Sigmoid colon (tissue), 7 donors: ENCODE measurements around the gene MLN. TPM values are rescaled to one million over a fixed set of nuclear protein-coding genes. Genes with fewer than 3 reads are reported as not detected.

Experiments used
- DNase-seq: peaks from one replicate; pipeline ENCODE4 v3.0.0-alpha.2; 2019
- H3K27ac ChIP-seq, 4 donors: fragments of 200-600 bp; sonication (generic); one replicate each; pipeline ENCODE4 v1.5.1; 2016 to 2019; ENCODE audit warnings: mild to moderate bottlenecking in 1 of 4
- H3K27me3 ChIP-seq, 3 donors: fragments of 200-600 bp; sonication (generic); one replicate each; pipeline ENCODE4 v1.5.1; 2019; ENCODE audit warnings: mild to moderate bottlenecking in 1 of 3
- H3K36me3 ChIP-seq, 4 donors: fragments of 200-600 bp; sonication (generic); one replicate each; pipeline ENCODE4 v1.5.1; 2016 to 2019
- H3K4me1 ChIP-seq, 4 donors: fragments of 200-600 bp; sonication (generic); one replicate each; pipeline ENCODE4 v1.5.1; 2017 to 2019
- H3K4me3 ChIP-seq, 4 donors: fragments of 200-600 bp; sonication (generic); one replicate each; pipeline ENCODE4 v1.5.1; 2017 to 2019; ENCODE audit warnings: mild to moderate bottlenecking in 2 of 4, moderate library complexity in 1 of 4
- H3K9me3 ChIP-seq, 4 donors: fragments of 200-600 bp in 3 of 4; sonication (generic) in 3 of 4; one replicate each; pipeline versions ENCODE4 v1.5.1 to v1.6.1; 2013 to 2019
- CTCF ChIP-seq, 4 experiments: fragments of 450-650 bp in 3 of 4; fragments of 200-600 bp in 1 of 4; IDR thresholded peaks; one replicate each; pipeline ENCODE4 v1.5.1; 2016 to 2019; ENCODE audit warnings: antibody characterized with exemption in 4 of 4, mild to moderate bottlenecking in 3 of 4, moderate library complexity in 2 of 4
- EP300 ChIP-seq, 4 donors: sonication (generic); formaldehyde crosslinking; IDR thresholded peaks; one replicate each; pipeline ENCODE4 v1.6.1; 2017; ENCODE audit warnings: antibody characterized with exemption in 4 of 4
- POLR2A ChIP-seq, 2 donors: fragments of 450-650 bp; IDR thresholded peaks; one replicate each; pipeline ENCODE4 v1.6.1; 2016; ENCODE audit warnings: antibody characterized with exemption in 2 of 2, mild to moderate bottlenecking in 2 of 2, moderate library complexity in 2 of 2
- POLR2AphosphoS5 ChIP-seq, 4 donors: sonication (generic); formaldehyde crosslinking; IDR thresholded peaks; one replicate each; pipeline ENCODE4 v1.6.1; 2017; ENCODE audit warnings: antibody characterized with exemption in 4 of 4
- WGBS, 2 donors: extraction: QIAGEN DNeasy Blood & Tissue Kit; methylation state at CpG; one replicate each; pipeline ENCODE4 v1.1.7; 2013; 5-methylcytosine and 5-hydroxymethylcytosine counted together
- intact Hi-C: fragments of 100-400 bp; cut with DNase I; formaldehyde crosslinking; loops from one replicate; pipeline ENCODE4 v1.15.1; 2023
- polyA plus RNA-seq, 3 donors: library from polyadenylated mRNA; stranded (reverse); fragments of 200-250 nt; gene quantifications; one replicate each; pipeline ENCODE4 v1.2.3, GENCODE V29; 2013
- total RNA-seq, 4 donors: library from RNA; depleted of rRNA; stranded (reverse); fragments of >200 nt; gene quantifications; one replicate each; pipeline ENCODE4 v1.1.0, GENCODE V29; 2016
- donor health status: healthy with polysubstance abuse.
- donor health status: Bipolar disorder and iron deficiency.
- donor health status: healthy.

Gene MLN
- total and polyA plus RNA-seq, 7 donors, result 0.48 TPM; not detected in 6

DNA sequence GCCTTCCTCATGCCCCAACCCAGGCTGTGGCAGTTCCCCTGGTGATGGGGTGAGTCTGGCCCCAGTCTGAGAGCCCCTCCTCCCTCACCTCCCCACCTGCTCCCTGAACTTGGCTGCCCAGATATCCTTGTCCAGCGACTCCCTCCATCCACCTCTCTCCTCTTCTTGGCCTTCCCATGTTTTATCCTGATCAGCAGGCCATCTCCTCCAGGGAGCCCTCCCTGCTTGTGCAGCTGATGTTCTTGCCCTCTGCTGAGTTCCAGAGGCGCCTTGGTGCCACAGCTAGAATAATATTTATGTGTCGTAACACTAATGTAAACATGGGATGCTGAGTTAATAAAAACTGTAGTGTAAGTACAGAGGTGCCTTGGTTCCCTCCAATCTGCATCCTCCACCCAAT lies 46.7 kb downstream of the MLN start:
- TF ChIP-seq EP300 (IDR thresholded peaks at IDR 0.05) (no peak), CTCF (IDR thresholded peaks at IDR 0.05) (no peak), POLR2AphosphoS5 (IDR thresholded peaks at IDR 0.05) (no peak), POLR2A (IDR thresholded peaks at IDR 0.05) (no peak)
- Histone ChIP-seq H3K4me1 (peaks cover 0 to 19% (median 12%) of the 10 kb centered on the region in 4 donors), H3K27me3 (no peaks in the 10 kb centered on the region), H3K36me3 (no peaks in the 10 kb centered on the region), H3K27ac (no peak overlapping the region), H3K4me3 (no peak overlapping the region), H3K9me3 (no peaks in the 10 kb centered on the region)
- DNase-seq, result no peak
- intact Hi-C loops, result no loop called here
- 58 to 82% methylated on average over 3 of the region's 3 CpGs for WGBS, 2 donors

- H3K36me3 ChIP-seq, result no peaks in the 10 kb centered on the region
- 65 to 84% methylated on average over 12 of the region's 12 CpGs for WGBS, 2 donors
- TF ChIP-seq POLR2AphosphoS5 (IDR thresholded peaks at IDR 0.05), result no peak
- no peaks in the 10 kb centered on the region for H3K9me3 ChIP-seq
- intact Hi-C loops, result no loop called here
- no peak overlapping the region for H3K4me3 ChIP-seq
- H3K27ac ChIP-seq, result no peak overlapping the region
- no peak for DNase-seq
- H3K27me3 ChIP-seq, result no peaks in the 10 kb centered on the region
- peaks cover 0 to 11% (median 5%) of the 10 kb centered on the region in 4 donors for H3K4me1 ChIP-seq
Measured at GRCh38 chr6:33756211-33756954, 47.4 kb downstream of the MLN start.

DNA sequence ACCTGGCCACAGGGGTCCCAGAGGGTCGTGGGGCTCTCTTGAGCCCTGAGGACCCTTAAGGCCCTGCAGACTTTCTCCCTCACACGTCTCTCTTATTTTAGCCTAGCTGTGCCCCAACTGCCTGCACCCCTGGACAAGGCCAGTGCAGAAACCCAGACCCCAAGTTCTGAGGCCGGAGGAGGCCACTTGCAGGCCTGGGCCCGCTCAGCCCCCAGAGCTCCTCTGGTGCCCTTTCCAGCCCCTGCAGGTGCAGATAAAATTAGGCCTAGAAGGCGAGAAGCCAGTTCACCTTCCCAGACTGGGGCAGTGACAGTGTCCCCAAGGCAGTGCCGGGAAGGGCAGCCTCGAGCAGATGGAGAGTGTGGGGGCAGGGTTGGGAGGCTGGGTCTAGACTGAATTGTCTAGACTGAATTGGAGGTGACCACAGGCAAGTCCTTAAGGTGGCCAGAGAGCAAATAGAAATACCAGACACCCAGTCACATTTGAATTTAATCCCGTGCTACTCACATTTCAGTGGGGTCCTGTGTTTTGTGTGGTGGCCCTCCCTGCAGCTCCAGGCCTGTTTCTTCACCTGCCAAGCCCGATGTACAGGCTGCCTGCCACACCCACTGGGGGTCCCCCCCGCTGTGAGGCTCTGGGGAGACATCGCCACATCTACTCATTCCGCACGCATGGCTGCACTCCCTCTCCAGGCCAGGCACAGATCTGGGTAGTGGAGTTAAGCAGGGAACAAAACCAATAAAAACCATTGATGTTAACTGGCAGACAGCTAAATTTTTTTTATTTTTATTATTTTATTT lies 48.5 kb downstream of the MLN start:
- no peak for DNase-seq
- no peak overlapping the region for H3K4me3 ChIP-seq
- intact Hi-C loops, result no loop called here
- H3K27ac ChIP-seq, result no peak overlapping the region
- H3K9me3 ChIP-seq, result no peaks in the 10 kb centered on the region
- no peak for TF ChIP-seq POLR2A (IDR thresholded peaks at IDR 0.05)
- TF ChIP-seq CTCF (IDR thresholded peaks at IDR 0.05), result no peak
- TF ChIP-seq POLR2AphosphoS5 (IDR thresholded peaks at IDR 0.05), result no peak
- TF ChIP-seq EP300 (IDR thresholded peaks at IDR 0.05), result no peak
- 78 to 82% methylated on average over 13 of the region's 13 CpGs for WGBS, 2 donors
- peaks cover 0 to 6% (median 2%) of the 10 kb centered on the region in 4 donors for H3K4me1 ChIP-seq
- H3K36me3 ChIP-seq, result no peaks in the 10 kb centered on the region
- H3K27me3 ChIP-seq, result no peaks in the 10 kb centered on the region

GRCh38 chr6:33754222-33754621 lies 49.6 kb downstream of the MLN start:
- Histone ChIP-seq H3K27ac (no peak overlapping the region), H3K4me1 (peaks cover 0 to 6% (median 2%) of the 10 kb centered on the region in 4 donors), H3K27me3 (no peaks in the 10 kb centered on the region), H3K4me3 (no peak overlapping the region), H3K36me3 (no peaks in the 10 kb centered on the region), H3K9me3 (no peaks in the 10 kb centered on the region)
- intact Hi-C loops, result no loop called here
- TF ChIP-seq POLR2A (IDR thresholded peaks at IDR 0.05) (no peak), POLR2AphosphoS5 (IDR thresholded peaks at IDR 0.05) (no peak), CTCF (IDR thresholded peaks at IDR 0.05) (no peak), EP300 (IDR thresholded peaks at IDR 0.05) (no peak)
- DNase-seq, result no peak
- WGBS, 2 donors, result 89 to 90% methylated on average over 11 of the region's 11 CpGs

- Histone ChIP-seq H3K36me3 (no peaks in the 10 kb centered on the region), H3K27me3 (no peaks in the 10 kb centered on the region), H3K4me1 (peaks cover 0 to 11% (median 3%) of the 10 kb centered on the region in 4 donors), H3K9me3 (no peaks in the 10 kb centered on the region), H3K27ac (no peak overlapping the region), H3K4me3 (no peak overlapping the region)
- no peak for TF ChIP-seq CTCF (IDR thresholded peaks at IDR 0.05)
- TF ChIP-seq POLR2AphosphoS5 (IDR thresholded peaks at IDR 0.05), result no peak
- TF ChIP-seq EP300 (IDR thresholded peaks at IDR 0.05), result no peak
- no peak for TF ChIP-seq POLR2A (IDR thresholded peaks at IDR 0.05)
- WGBS, 2 donors, result 92 to 98% methylated on average over 1 of the region's 1 CpG
- no peak for DNase-seq
- intact Hi-C loops, result no loop called here
Measured at GRCh38 chr6:33752646-33753015, 51.2 kb downstream of the MLN start.
